GM10266 (cell line): ENCODE measurements around the gene DGKZ.

Experiments
- DNase-seq: peaks from one replicate; pipeline ENCODE4 v3.0.0; 2012; ENCODE audit errors: extremely low spot score
- CTCF ChIP-seq: IDR thresholded peaks from 2 replicates; pipeline ENCODE4 v1.5.1; 2012; ENCODE audit warnings: mild to moderate bottlenecking, low read depth; ENCODE audit not compliant: control insufficient read depth, insufficient read depth; ENCODE audit errors: missing control alignments

The DGKZ gene

DNA sequence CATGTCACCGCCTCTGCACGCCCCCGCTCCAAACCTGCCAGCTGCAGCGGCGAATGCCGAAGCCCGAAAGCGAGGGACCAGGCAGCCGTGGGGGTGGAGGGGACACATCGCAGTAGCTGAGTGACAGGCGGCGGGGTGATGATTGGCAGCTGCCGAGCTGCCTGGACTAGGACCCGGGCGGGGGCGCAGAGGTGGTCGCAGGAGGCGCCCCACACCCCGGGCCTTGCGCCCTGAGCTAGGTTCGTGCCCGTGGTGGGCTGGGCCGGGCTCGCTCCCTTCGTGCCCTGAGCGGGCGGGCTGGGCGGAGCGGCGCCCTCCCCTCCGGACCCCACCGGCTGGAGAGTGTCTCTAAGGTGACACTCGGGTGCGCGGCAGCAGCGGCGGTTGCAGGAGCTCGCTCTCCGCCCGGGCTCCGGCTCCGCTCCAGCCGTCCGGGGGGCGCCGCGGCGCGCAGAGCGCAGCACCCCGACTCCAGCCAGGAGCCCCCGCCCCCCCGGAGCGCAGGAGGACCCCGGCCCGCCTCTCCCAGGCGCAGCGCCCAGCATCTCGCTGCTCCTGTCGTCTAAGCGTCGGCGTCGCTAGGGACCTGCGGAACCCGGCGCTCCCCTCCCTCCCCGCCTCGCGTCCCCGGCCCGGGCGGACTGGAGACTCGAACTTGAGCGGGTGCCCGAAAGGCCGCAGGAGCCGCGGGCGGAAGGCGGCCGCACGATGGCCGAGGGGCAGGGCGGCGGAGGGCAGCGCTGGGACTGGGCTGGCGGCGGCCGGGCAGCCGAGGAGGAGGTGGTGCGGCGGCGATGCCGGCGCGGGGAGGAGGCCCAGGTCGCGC is 14.5 kb upstream of the DGKZ start:
- no peak for TF ChIP-seq CTCF
- no peak for DNase-seq

DNA sequence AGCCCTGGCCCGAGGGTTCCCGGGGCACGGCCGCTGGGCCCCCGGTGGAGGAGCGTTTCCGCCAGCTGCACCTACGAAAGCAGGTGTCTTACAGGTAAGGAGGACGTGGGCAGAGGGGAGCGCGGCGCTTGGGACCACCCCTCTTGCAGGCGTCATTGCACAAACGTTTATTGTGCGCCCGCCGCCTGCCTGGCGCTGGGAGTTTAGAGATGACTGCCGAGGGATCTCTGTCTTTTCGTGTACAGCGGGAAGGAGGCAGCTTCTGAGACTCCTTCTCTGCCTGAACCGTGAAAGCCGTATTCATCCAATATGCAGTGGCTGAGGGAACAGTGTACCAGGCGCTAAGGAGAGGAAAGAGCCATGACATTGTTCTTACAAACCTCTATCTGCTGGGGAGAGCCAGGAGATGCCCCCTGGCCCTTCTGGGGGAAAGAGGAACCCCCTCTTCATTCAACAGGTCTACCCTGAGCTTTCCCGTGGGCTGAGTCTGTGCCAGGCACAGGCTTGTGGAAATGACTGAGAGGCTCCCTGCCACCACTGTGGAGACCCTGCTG is 13.8 kb upstream of the DGKZ start:
- no peak for TF ChIP-seq CTCF
- DNase-seq: no peak

- DNase-seq: no peak
- TF ChIP-seq CTCF: no peak
Measured at GRCh38 chr11:46334211-46334610, 13.1 kb upstream of the DGKZ start.

- no peak for TF ChIP-seq CTCF
- no peak for DNase-seq
Measured at GRCh38 chr11:46335271-46335670, 12.0 kb upstream of the DGKZ start.

DNA sequence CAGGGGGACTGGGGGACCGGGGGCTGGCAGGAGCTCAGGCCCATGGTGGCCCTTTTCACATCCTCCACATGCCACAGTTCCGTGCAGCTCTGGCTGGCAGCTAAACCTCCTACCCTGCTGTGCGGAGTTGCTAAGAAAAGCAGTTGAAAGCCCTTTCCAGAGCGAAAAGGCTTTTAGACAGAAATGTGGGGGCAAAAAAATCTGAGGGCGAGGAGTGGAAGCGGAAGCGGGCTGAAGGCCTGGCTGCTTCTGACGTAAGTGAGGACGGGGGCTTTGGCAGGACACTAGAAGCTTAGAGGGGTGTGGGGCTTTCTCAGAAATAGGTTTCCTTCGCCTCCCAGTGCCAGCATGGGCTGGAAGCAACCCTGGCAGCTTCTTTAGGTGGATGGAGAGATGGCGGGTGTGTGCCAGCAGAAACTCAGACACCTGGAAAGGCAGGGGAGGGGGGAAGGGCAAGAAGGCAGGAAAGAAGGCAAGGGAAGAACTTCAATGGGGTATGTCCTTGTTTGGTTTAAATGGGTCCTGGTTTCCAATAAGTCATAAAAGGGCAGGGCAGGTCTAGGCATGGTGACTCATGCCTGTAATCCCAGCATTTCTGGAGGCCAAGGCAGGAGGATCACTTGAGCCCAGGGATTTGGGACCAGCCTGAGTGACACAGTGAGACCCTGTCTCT is 11.2 kb upstream of the DGKZ start:
- TF ChIP-seq CTCF: no peak
- no peak for DNase-seq

DNA sequence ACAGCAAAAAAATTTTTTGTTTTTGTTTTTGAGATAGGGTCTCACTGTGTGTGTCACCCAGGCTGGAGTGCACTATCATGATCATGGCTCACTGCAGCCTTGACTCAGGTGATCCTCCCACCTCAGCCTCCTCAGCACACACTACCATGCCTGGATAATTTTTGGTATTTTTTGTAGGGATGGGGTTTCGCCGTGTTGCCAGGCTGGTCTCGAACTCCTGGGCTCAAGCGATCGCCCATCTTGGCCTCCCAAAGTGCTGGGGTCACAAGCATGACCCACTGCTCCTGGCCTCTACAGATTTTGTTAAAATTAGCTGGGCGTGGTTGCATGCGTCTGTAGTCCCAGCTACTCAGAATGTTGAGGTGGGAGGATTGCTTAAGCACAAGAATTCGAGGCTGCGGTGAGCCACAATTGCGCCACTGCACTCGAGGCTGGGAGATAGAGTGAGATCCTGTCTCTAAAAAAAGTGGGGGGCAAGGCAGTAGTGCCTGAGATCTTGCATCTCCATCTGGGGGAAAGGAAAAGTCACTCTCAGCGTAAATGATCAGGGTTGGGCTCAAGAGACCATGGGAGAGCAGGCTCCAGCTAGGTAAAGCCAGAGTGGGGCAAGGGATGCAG is 10.6 kb upstream of the DGKZ start:
- no peak for DNase-seq
- TF ChIP-seq CTCF: no peak
